IMR-90 (cell line): ENCODE results near the gene POLD4. TPM values are rescaled to one million over a fixed set of nuclear protein-coding genes. Genes with fewer than 3 reads are reported as not detected.

Experiments used
- ATAC-seq: fragments of 200-7000 bp; cut with Tn5 transposase; 2 replicates; pipeline ENCODE4 v1.9.1; 2020; ENCODE audit warnings: low read depth, mild to moderate bottlenecking, moderate library complexity
- BruUV-seq: library from RNA; stranded (reverse); fragments of 400-500 nt; replicated peaks from 2 replicates; lab custom pipeline; 2021; lab: Mats Ljungman, UMichigan
- CTCF ChIA-PET: fragments of 300-600 bp; formaldehyde crosslinking; extraction: SDS; loops from one replicate; lab custom pipeline; 2021; ENCODE audit warnings: antibody characterized with exemption; lab: Yijun Ruan, JAX
- POLR2A ChIA-PET: fragments of 300-600 bp; sonication (Branson Sonifier 250); formaldehyde crosslinking; loops from one replicate; lab custom pipeline; 2022; ENCODE audit warnings: antibody characterized with exemption; ENCODE audit not compliant: unreplicated experiment; lab: Charles Lee
- DNase-seq: peaks from one replicate; pipeline ENCODE4 v3.0.0; 2013
- H2AFZ ChIP-seq: replicated peaks from 2 replicates; pipeline ENCODE3; 2013; ENCODE audit warnings: low read length, mild to moderate bottlenecking; ENCODE audit not compliant: poor library complexity
- H2AK5ac ChIP-seq: 2 replicates; pipeline ENCODE4 v1.6.1; 2013; ENCODE audit warnings: low read depth, low read length, inconsistent platforms
- H2AK9ac ChIP-seq: replicated peaks from 2 replicates; pipeline ENCODE3; 2013; ENCODE audit warnings: mild to moderate bottlenecking, low read depth, low read length, moderate library complexity; ENCODE audit not compliant: poor library complexity
- H2BK120ac ChIP-seq: 2 replicates; pipeline ENCODE4 v1.6.1; 2013; ENCODE audit warnings: low read depth, low read length, inconsistent platforms
- H2BK15ac ChIP-seq: 3 replicates; pipeline ENCODE4 v1.6.1; 2013; ENCODE audit warnings: low read depth, low read length, inconsistent platforms
- H2BK20ac ChIP-seq: 2 replicates; pipeline ENCODE4 v1.6.1; 2013; ENCODE audit warnings: low read depth, mild to moderate bottlenecking, inconsistent platforms, low read length, moderate library complexity
- H2BK5ac ChIP-seq: 2 replicates; pipeline ENCODE4 v1.6.1; 2013; ENCODE audit warnings: mild to moderate bottlenecking, low read depth, low read length, inconsistent platforms; ENCODE audit not compliant: poor library complexity, severe bottlenecking
- H3K14ac ChIP-seq: replicated peaks from 2 replicates; pipeline ENCODE4 v1.6.1; 2013; ENCODE audit warnings: low read depth, low read length, inconsistent platforms
- H3K18ac ChIP-seq: 2 replicates; pipeline ENCODE4 v1.6.1; 2013; ENCODE audit warnings: low read depth, low read length, control low read depth
- H3K23ac ChIP-seq: 2 replicates; pipeline ENCODE4 v1.6.1; 2013; ENCODE audit warnings: low read depth, low read length, inconsistent platforms
- H3K27ac ChIP-seq: 2 replicates; pipeline ENCODE4 v1.5.1; 2013; ENCODE audit warnings: mild to moderate bottlenecking, control low read depth, low read length; ENCODE audit not compliant: insufficient read depth
- H3K27me3 ChIP-seq: 2 replicates; pipeline ENCODE4 v1.6.1; 2013; ENCODE audit warnings: low read length; ENCODE audit not compliant: control insufficient read depth, insufficient read depth
- H3K36me3 ChIP-seq: 2 replicates; pipeline ENCODE4 v1.6.1; 2013; ENCODE audit warnings: low read length, mixed read lengths; ENCODE audit not compliant: control insufficient read depth, insufficient read depth
- H3K4ac ChIP-seq: 2 replicates; pipeline ENCODE4 v1.6.1; 2013; ENCODE audit warnings: low read depth, low read length, inconsistent platforms
- H3K4me1 ChIP-seq: 2 replicates; pipeline ENCODE4 v1.6.1; 2013; ENCODE audit warnings: low read length, mixed read lengths; ENCODE audit not compliant: control insufficient read depth, insufficient read depth
- H3K4me2 ChIP-seq: 2 replicates; pipeline ENCODE4 v1.6.1; 2013; ENCODE audit warnings: low read depth, mild to moderate bottlenecking, control low read depth, low read length, moderate library complexity
- H3K4me3 ChIP-seq: 2 replicates; pipeline ENCODE4 v1.5.1; 2013; ENCODE audit warnings: low read depth, mild to moderate bottlenecking, control low read depth, low read length, moderate library complexity; ENCODE audit not compliant: insufficient read depth
- H3K56ac ChIP-seq: 2 replicates; pipeline ENCODE4 v1.6.1; 2013; ENCODE audit warnings: low read length, inconsistent platforms; ENCODE audit not compliant: insufficient read depth; ENCODE audit errors: extremely low read depth
- H3K79me1 ChIP-seq, 2 experiments: 2 replicates each; pipeline ENCODE4 v1.6.1; 2013; ENCODE audit warnings: low read length in 2 of 2, inconsistent platforms in 1 of 2, low read depth in 1 of 2
- H3K9ac ChIP-seq: 2 replicates; pipeline ENCODE4 v1.6.1; 2013; ENCODE audit warnings: low read depth, low read length, control low read depth
- H3K9me1 ChIP-seq: 2 replicates; pipeline ENCODE4 v1.6.1; 2013; ENCODE audit warnings: low read length, inconsistent platforms; ENCODE audit not compliant: insufficient read depth
- H3K9me3 ChIP-seq: 2 replicates; pipeline ENCODE4 v1.6.1; 2013; ENCODE audit warnings: low read length; ENCODE audit not compliant: control insufficient read depth, insufficient read depth
- H4K20me1 ChIP-seq: 2 replicates; pipeline ENCODE4 v1.6.1; 2013; ENCODE audit warnings: low read length, inconsistent platforms; ENCODE audit not compliant: insufficient read depth
- H4K5ac ChIP-seq: 2 replicates; pipeline ENCODE4 v1.6.1; 2013; ENCODE audit warnings: mild to moderate bottlenecking, low read depth, low read length, control low read depth
- H4K8ac ChIP-seq, 2 experiments: 2 replicates each; pipeline ENCODE4 v1.6.1; 2013; ENCODE audit warnings: low read depth in 2 of 2, low read length in 2 of 2, control low read depth in 1 of 2, inconsistent platforms in 1 of 2
- H4K91ac ChIP-seq: 2 replicates; pipeline ENCODE4 v1.6.1; 2013; ENCODE audit warnings: low read depth, low read length, inconsistent platforms; ENCODE audit not compliant: insufficient read depth
- CEBPB ChIP-seq: IDR thresholded peaks from 2 replicates; pipeline ENCODE4 v1.6.1; 2012; ENCODE audit warnings: low read depth, low read length, improper control_type of control experiment
- CHD1 ChIP-seq: IDR thresholded peaks from 2 replicates; pipeline ENCODE4 v1.6.1; 2012; ENCODE audit warnings: low read depth, low read length, improper control_type of control experiment
- FOS ChIP-seq: fragments of 150-350 bp; IDR thresholded peaks from 2 replicates; pipeline ENCODE4 v1.6.1; 2016; ENCODE audit warnings: low read depth, low read length
- MAZ ChIP-seq: IDR thresholded peaks from 2 replicates; pipeline ENCODE4 v1.6.1; 2012; ENCODE audit warnings: low read depth, mild to moderate bottlenecking, low read length, improper control_type of control experiment, moderate library complexity, borderline replicate concordance
- POLR2A ChIP-seq: IDR thresholded peaks from 2 replicates; pipeline ENCODE4 v1.6.1; 2012; ENCODE audit warnings: mild to moderate bottlenecking, low read depth, low read length
- RCOR1 ChIP-seq: IDR thresholded peaks from 2 replicates; pipeline ENCODE4 v1.6.1; 2012; ENCODE audit warnings: mild to moderate bottlenecking, low read length, improper control_type of control experiment; ENCODE audit not compliant: insufficient replicate concordance
- USF2 ChIP-seq: fragments of 150-350 bp; IDR thresholded peaks from 2 replicates; pipeline ENCODE4 v1.6.1; 2017; ENCODE audit warnings: mild to moderate bottlenecking, antibody characterized with exemption, low read length, low read depth
- WGBS, 2 experiments: methylation state at CpG; one replicate each; pipeline versions ENCODE4 v1.1.5 to v1.1.7; 2013; ENCODE audit warnings: missing lambda C conversion rate in 2 of 2; ENCODE audit not compliant: insufficient read length in 1 of 2; ENCODE audit errors: extremely low coverage in 2 of 2; 5-methylcytosine and 5-hydroxymethylcytosine counted together
- dilution Hi-C: fragments of 300-500 bp; cut with HindIII; formaldehyde crosslinking; loops from one replicate; pipeline ENCODE4 v1.14.3; 2018; ENCODE audit warnings: low sequenced_read_pairs; ENCODE audit not compliant: unreplicated experiment
- in situ Hi-C: fragments of 300-500 bp; cut with MboI; formaldehyde crosslinking; loops from 3 replicates; pipeline ENCODE4 v1.14.3; 2019; ENCODE audit warnings: low sequenced_read_pairs, inconsistent platforms, mixed read lengths
- intact Hi-C: fragments of 100-400 bp; cut with micrococcal nuclease; formaldehyde crosslinking; loops from 2 replicates; pipeline ENCODE4 v1.10.0; 2022
- polyA plus RNA-seq, 3 experiments: library from polyadenylated mRNA; depleted of rRNA; stranded (reverse); fragments of >200 nt; gene quantifications; 2 replicates each; pipeline ENCODE4 v1.2.3, GENCODE V29; 2012; ENCODE audit warnings: low replicate concordance in 1 of 3
- total RNA-seq: library from RNA; depleted of rRNA; stranded (reverse); fragments of >200 nt; gene quantifications from 2 replicates; pipeline ENCODE4 v1.2.3, GENCODE V29; 2012

The POLD4 gene
- total and polyA plus RNA-seq, 2 of the 4 experiments (the other 2 are of a cell fraction) = 46.4 to 133 TPM

- TF ChIP-seq CHD1 (no peak), CEBPB (no peak)
Observed at GRCh38 chr11:67315325-67315909, 37.9 kb downstream of the POLD4 start (continued).

- ATAC-seq = no peak
- Histone ChIP-seq H4K5ac (no peak overlapping the region), H3K4me2 (no peak overlapping the region), H3K14ac (no peak overlapping the region), H2BK20ac (no peak overlapping the region), H3K4ac (no peak overlapping the region), H3K9ac (no peak overlapping the region), H3K9me1 (no peaks in the 10 kb centered on the region), H4K91ac (no peak overlapping the region), H3K36me3 (peaks cover 15% of the 10 kb centered on the region), H2BK5ac (no peak overlapping the region), H2AFZ (no peak overlapping the region), H3K18ac (no peak overlapping the region), H3K27ac (no peak overlapping the region), H3K4me1 (0 out of 2 replicates have a peak, but pooled peaks cover 2% of the 10 kb centered on the region), H2BK120ac (no peak overlapping the region), H3K9me3 (no peaks in the 10 kb centered on the region), H3K79me1 (no peaks in the 10 kb centered on the region; a peak in 1 of 4 replicates), H3K27me3 (no peaks in the 10 kb centered on the region), H4K8ac (no peak overlapping the region), H2AK5ac (no peak overlapping the region), H3K4me3 (no peak overlapping the region), H3K23ac (no peak overlapping the region), H3K56ac (no peak overlapping the region), H2AK9ac (no peak overlapping the region), H2BK15ac (no peak overlapping the region), H4K20me1 (no peaks in the 10 kb centered on the region)
- no TSS peak for BruUV-seq
- dilution Hi-C loops = no loop called here
- no peak for TF ChIP-seq POLR2A
- no peak for TF ChIP-seq RCOR1
- no peak for TF ChIP-seq CEBPB
- no peak for TF ChIP-seq FOS
- no peak for TF ChIP-seq MAZ
- no peak for TF ChIP-seq CHD1
- no peak for TF ChIP-seq USF2
- intact Hi-C loops = no loop called here
- in situ Hi-C loops = loop anchor here (10.0 kb wide), 1 partner anchor 229 kb away; no protein-coding TSS in a partner anchor
- 100% methylated on average over 1 of the region's 2 CpGs; no CpG with 5 or more reads in 1 of the 2 experiments for WGBS, 2 experiments
- CTCF ChIA-PET = interaction anchor here (1.1 kb wide), 1 partner anchor 47 kb away, joined by 3 read pairs; no protein-coding TSS in a partner anchor
- no peak for DNase-seq
- POLR2A ChIA-PET = no interaction called here
Observed at GRCh38 chr11:67314218-67314617, 39.1 kb downstream of the POLD4 start.
